ENCODE results near the gene PCDHGA6.

DNA sequence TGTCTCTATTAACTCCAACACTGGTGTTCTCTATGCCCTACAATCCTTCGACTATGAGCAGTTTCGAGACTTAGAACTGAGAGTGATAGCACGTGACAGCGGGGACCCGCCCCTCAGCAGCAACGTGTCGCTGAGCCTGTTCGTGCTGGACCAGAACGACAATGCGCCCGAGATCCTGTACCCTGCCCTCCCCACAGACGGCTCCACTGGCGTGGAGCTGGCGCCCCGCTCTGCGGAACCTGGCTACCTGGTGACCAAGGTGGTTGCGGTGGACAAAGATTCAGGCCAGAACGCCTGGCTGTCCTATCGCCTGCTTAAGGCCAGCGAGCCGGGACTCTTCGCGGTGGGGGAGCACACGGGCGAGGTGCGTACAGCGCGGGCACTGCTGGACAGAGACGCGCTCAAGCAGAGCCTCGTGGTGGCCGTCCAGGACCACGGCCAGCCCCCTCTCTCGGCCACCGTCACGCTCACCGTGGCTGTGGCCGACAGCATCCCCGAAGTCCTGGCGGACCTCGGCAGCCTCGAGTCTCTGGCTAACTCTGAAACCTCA lies 49.1 kb downstream of the PCDHGA6 start:
- no peak for TF ChIP-seq POLR2A (IDR thresholded peaks at IDR 0.05)
- TF ChIP-seq, protein P1, sequence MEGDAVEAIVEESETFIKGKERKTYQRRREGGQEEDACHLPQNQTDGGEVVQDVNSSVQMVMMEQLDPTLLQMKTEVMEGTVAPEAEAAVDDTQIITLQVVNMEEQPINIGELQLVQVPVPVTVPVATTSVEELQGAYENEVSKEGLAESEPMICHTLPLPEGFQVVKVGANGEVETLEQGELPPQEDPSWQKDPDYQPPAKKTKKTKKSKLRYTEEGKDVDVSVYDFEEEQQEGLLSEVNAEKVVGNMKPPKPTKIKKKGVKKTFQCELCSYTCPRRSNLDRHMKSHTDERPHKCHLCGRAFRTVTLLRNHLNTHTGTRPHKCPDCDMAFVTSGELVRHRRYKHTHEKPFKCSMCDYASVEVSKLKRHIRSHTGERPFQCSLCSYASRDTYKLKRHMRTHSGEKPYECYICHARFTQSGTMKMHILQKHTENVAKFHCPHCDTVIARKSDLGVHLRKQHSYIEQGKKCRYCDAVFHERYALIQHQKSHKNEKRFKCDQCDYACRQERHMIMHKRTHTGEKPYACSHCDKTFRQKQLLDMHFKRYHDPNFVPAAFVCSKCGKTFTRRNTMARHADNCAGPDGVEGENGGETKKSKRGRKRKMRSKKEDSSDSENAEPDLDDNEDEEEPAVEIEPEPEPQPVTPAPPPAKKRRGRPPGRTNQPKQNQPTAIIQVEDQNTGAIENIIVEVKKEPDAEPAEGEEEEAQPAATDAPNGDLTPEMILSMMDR (IDR thresholded peaks at IDR 0.05) = no peak

Measured in suprapubic skin (tissue), 3 donors.